PC-3 (cell line): Measurements from ENCODE around the gene TCEA2. TPM values are rescaled to one million over a fixed set of nuclear protein-coding genes. Genes with fewer than 3 reads are reported as not detected.

Experiments
- ATAC-seq: fragments of 200-7000 bp; cut with Tn5 transposase; 2 replicates; pipeline ENCODE4 v1.9.1; 2020; ENCODE audit warnings: mild to moderate bottlenecking, moderate library complexity
- BruUV-seq: library from RNA; stranded (reverse); fragments of 400-500 nt; replicated peaks from 2 replicates; lab custom pipeline; 2021; lab: Mats Ljungman, UMichigan
- CTCF ChIA-PET: fragments of 300-600 bp; sonication (Branson Sonifier 250); formaldehyde crosslinking; loops from one replicate; lab custom pipeline; 2022; ENCODE audit warnings: antibody characterized with exemption; lab: Charles Lee
- POLR2A ChIA-PET: fragments of 300-600 bp; sonication (Branson Sonifier 250); formaldehyde crosslinking; loops from one replicate; lab custom pipeline; 2022; ENCODE audit warnings: antibody characterized with exemption; ENCODE audit not compliant: unreplicated experiment; lab: Charles Lee
- DNase-seq: peaks from one replicate; pipeline ENCODE4 v3.0.0-alpha.2; 2015
- H2AFZ ChIP-seq: fragments of 300-600 bp; sonication (generic); 2 replicates; pipeline ENCODE4 v1.6.0; 2016; ENCODE audit warnings: antibody characterized with exemption, low read length
- H3F3A ChIP-seq: fragments of 300-600 bp; sonication (generic); one replicate; pipeline ENCODE4 v1.6.0; 2017; ENCODE audit warnings: antibody characterized with exemption, low read length, control low read depth, mild to moderate bottlenecking; ENCODE audit not compliant: unreplicated experiment
- H3K27ac ChIP-seq: fragments of 300-600 bp; sonication (generic); 2 replicates; pipeline ENCODE4 v1.5.1; 2016; ENCODE audit warnings: mild to moderate bottlenecking, low read length
- H3K27me3 ChIP-seq: fragments of 300-600 bp; sonication (generic); 2 replicates; pipeline ENCODE4 v1.6.1; 2016; ENCODE audit warnings: low read length, mixed read lengths
- H3K36me3 ChIP-seq: fragments of 300-600 bp; sonication (generic); 2 replicates; pipeline ENCODE4 v1.6.1; 2016; ENCODE audit warnings: low read depth, mixed run types, low read length, mixed read lengths
- H3K4me1 ChIP-seq: fragments of 300-600 bp; sonication (generic); 2 replicates; pipeline ENCODE4 v1.5.1; 2016; ENCODE audit warnings: low read length; ENCODE audit not compliant: insufficient read depth
- H3K4me2 ChIP-seq: fragments of 300-600 bp; sonication (generic); 2 replicates; pipeline ENCODE4 v1.6.0; 2016; ENCODE audit warnings: low read length
- H3K4me3 ChIP-seq: fragments of 300-600 bp; sonication (generic); 2 replicates; pipeline ENCODE4 v1.5.1; 2016; ENCODE audit warnings: mild to moderate bottlenecking, low read length, mixed read lengths
- H3K79me2 ChIP-seq: fragments of 300-600 bp; sonication (generic); 2 replicates; pipeline ENCODE4 v1.6.1; 2017; ENCODE audit warnings: low read length, mixed read lengths
- H3K9ac ChIP-seq: fragments of 300-600 bp; sonication (generic); 2 replicates; pipeline ENCODE4 v1.6.0; 2016; ENCODE audit warnings: mild to moderate bottlenecking, low read length
- H3K9me2 ChIP-seq: fragments of 300-600 bp; sonication (generic); replicated peaks from 2 replicates; pipeline ENCODE4 v1.6.1; 2016; ENCODE audit warnings: mixed run types, low read length, mixed read lengths
- H3K9me3 ChIP-seq: fragments of 300-600 bp; sonication (generic); 2 replicates; pipeline ENCODE4 v1.6.1; 2016; ENCODE audit warnings: low read length, mixed read lengths
- H4K20me1 ChIP-seq: fragments of 300-600 bp; sonication (generic); 2 replicates; pipeline ENCODE4 v1.6.1; 2016; ENCODE audit warnings: low read length, mixed read lengths
- CTCF ChIP-seq: fragments of 300-600 bp; sonication (generic); conservative IDR thresholded peaks from 2 replicates; pipeline ENCODE4 v1.5.1; 2017; ENCODE audit warnings: antibody characterized with exemption, low read depth, mild to moderate bottlenecking, low read length
- EZH2 ChIP-seq: fragments of 300-600 bp; sonication (generic); IDR thresholded peaks from one replicate; pipeline ENCODE4 v1.6.1; 2017; ENCODE audit warnings: antibody characterized with exemption, mild to moderate bottlenecking, low read length; ENCODE audit not compliant: unreplicated experiment
- EZH2phosphoT487 ChIP-seq: fragments of 300-600 bp; sonication (generic); IDR thresholded peaks from 2 replicates; pipeline ENCODE4 v1.6.1; 2018; ENCODE audit warnings: mild to moderate bottlenecking, antibody characterized with exemption, low read length, borderline replicate concordance
- intact Hi-C: fragments of 100-400 bp; cut with micrococcal nuclease; formaldehyde crosslinking; loops from 2 replicates; pipeline ENCODE4 v1.9.0; 2023
- total RNA-seq: library from RNA; depleted of rRNA; stranded (reverse); fragments of >200 nt; gene quantifications from 2 replicates; pipeline ENCODE4 v1.2.3, GENCODE V29; 2014

Gene TCEA2
- total RNA-seq, 1 experiment from 2014 or later = 19.1 TPM

GRCh38 chr20:64065062-64065973 lies 2.3 kb downstream of the TCEA2 start:
- peak overlapping the region; percentile 26; the same call in 1 of the 2 replicates for H3K9ac ChIP-seq
- H3K36me3 ChIP-seq = no peaks in the 10 kb centered on the region
- no peaks in the 10 kb centered on the region for H3K9me3 ChIP-seq
- peak overlapping the region; percentile 58 for H3K27ac ChIP-seq
- peak overlapping the region; percentile 95 for H3K4me2 ChIP-seq
- POLR2A ChIA-PET = no interaction called here
- no peak for TF ChIP-seq EZH2phosphoT487
- intact Hi-C loops = no loop called here
- no peaks in the 10 kb centered on the region for H3K9me2 ChIP-seq
- ATAC-seq (no peak), DNase-seq (no peak)
- BruUV-seq = no TSS peak
- CTCF ChIA-PET = no interaction called here
- no peak overlapping the region for H2AFZ ChIP-seq
- no peaks in the 10 kb centered on the region for H3K27me3 ChIP-seq
- no peaks in the 10 kb centered on the region for H4K20me1 ChIP-seq
- no peak overlapping the region for H3K4me3 ChIP-seq
- no peaks in the 10 kb centered on the region for H3F3A ChIP-seq
- peaks cover 10% of the 10 kb centered on the region for H3K79me2 ChIP-seq
- H3K4me1 ChIP-seq = peaks cover 36% of the 10 kb centered on the region

GRCh38 chr20:64065974-64066343 lies 3.0 kb downstream of the TCEA2 start:
- intact Hi-C loops = no loop called here
- Histone ChIP-seq H4K20me1 (no peaks in the 10 kb centered on the region), H2AFZ (no peak overlapping the region), H3K36me3 (no peaks in the 10 kb centered on the region), H3K9ac (peak overlapping the region; percentile 26; the same call in 1 of the 2 replicates), H3K9me2 (no peaks in the 10 kb centered on the region), H3K4me3 (no peak overlapping the region), H3K79me2 (peaks cover 10% of the 10 kb centered on the region), H3K4me1 (peaks cover 36% of the 10 kb centered on the region), H3K4me2 (peak overlapping the region; percentile 37), H3K9me3 (no peaks in the 10 kb centered on the region), H3K27ac (peak overlapping the region; percentile 58), H3K27me3 (no peaks in the 10 kb centered on the region), H3F3A (no peaks in the 10 kb centered on the region)
- ChIA-PET POLR2A (no interaction called here), CTCF (no interaction called here)
- BruUV-seq = no TSS peak
- DNase-seq (peak; percentile 82), ATAC-seq (peak; percentile 5)
- TF ChIP-seq EZH2 (no peak), EZH2phosphoT487 (no peak), CTCF (no peak)

GRCh38 chr20:64067005-64067632 lies 4.1 kb downstream of the TCEA2 start:
- Histone ChIP-seq H4K20me1 (no peaks in the 10 kb centered on the region), H3K27ac (no peak overlapping the region), H3K4me1 (peaks cover 36% of the 10 kb centered on the region), H3K9ac (no peak overlapping the region), H3K9me2 (no peaks in the 10 kb centered on the region), H3K36me3 (no peaks in the 10 kb centered on the region), H3F3A (no peaks in the 10 kb centered on the region), H3K79me2 (peaks cover 10% of the 10 kb centered on the region), H2AFZ (no peak overlapping the region), H3K4me3 (no peak overlapping the region), H3K27me3 (no peaks in the 10 kb centered on the region), H3K4me2 (no peak overlapping the region), H3K9me3 (no peaks in the 10 kb centered on the region)
- ATAC-seq = no peak
- CTCF ChIA-PET = no interaction called here
- intact Hi-C loops = no loop called here
- no TSS peak for BruUV-seq
- POLR2A ChIA-PET = no interaction called here
- TF ChIP-seq CTCF (no peak), EZH2phosphoT487 (no peak), EZH2 (no peak)
- DNase-seq = no peak
